OCI-LY1 (cell line): ENCODE data around the gene NAA35.

Source experiments
- EZH2 ChIP-seq: fragments of 200-600 bp; sonication (generic), shearing (Covaris generic); IDR thresholded peaks from 2 replicates; pipeline ENCODE4 v1.8.0; 2017; ENCODE audit warnings: borderline replicate concordance, mixed run types, mild to moderate bottlenecking, antibody characterized with exemption, low read length, moderate library complexity, mixed read lengths
- TF ChIP-seq, protein P1 (sequence below): fragments of 200-600 bp; sonication (generic), shearing (Covaris generic); IDR thresholded peaks from 2 replicates; pipeline ENCODE4 v1.5.1; 2017; ENCODE audit warnings: mild to moderate bottlenecking, antibody characterized with exemption, low read length, moderate library complexity, mixed read lengths

DNA sequence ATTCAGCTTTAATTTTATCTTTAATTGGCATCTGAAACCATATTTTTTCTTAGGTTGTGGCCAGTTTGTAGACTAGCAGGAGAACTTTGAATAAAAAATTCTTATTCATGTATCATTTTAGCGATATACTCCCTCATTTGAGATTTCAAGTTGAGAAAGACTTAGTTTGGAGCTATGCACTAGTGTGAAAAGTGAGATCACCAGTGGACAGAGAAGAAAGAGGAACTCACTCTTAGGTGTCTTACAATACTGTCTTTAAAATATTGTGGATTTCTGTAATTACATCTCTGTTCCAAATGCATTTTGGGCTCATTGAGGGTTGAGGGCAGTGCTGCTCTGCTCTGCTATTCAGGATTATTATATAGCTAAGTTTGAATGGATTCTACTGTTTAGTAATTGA, 54.7 kb downstream of the NAA35 start:
- TF ChIP-seq, protein P1, sequence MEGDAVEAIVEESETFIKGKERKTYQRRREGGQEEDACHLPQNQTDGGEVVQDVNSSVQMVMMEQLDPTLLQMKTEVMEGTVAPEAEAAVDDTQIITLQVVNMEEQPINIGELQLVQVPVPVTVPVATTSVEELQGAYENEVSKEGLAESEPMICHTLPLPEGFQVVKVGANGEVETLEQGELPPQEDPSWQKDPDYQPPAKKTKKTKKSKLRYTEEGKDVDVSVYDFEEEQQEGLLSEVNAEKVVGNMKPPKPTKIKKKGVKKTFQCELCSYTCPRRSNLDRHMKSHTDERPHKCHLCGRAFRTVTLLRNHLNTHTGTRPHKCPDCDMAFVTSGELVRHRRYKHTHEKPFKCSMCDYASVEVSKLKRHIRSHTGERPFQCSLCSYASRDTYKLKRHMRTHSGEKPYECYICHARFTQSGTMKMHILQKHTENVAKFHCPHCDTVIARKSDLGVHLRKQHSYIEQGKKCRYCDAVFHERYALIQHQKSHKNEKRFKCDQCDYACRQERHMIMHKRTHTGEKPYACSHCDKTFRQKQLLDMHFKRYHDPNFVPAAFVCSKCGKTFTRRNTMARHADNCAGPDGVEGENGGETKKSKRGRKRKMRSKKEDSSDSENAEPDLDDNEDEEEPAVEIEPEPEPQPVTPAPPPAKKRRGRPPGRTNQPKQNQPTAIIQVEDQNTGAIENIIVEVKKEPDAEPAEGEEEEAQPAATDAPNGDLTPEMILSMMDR = no peak
- no peak for TF ChIP-seq EZH2
